HEK293T (cell line): ENCODE data around the gene VPS26C.

Experiments
- BHLHE40 ChIP-seq: fragments of 450-650 bp; IDR thresholded peaks from 2 replicates; pipeline ENCODE4 v1.6.1; 2016; ENCODE audit warnings: mild to moderate bottlenecking, moderate library complexity, borderline replicate concordance
- LEF1 ChIP-seq: fragments of 450-650 bp; IDR thresholded peaks from 2 replicates; pipeline ENCODE4 v1.6.1; 2017; ENCODE audit warnings: mild to moderate bottlenecking, borderline replicate concordance
- ZNF384 ChIP-seq: fragments of 450-650 bp; IDR thresholded peaks from 2 replicates; pipeline ENCODE4 v1.6.1; 2016

DNA sequence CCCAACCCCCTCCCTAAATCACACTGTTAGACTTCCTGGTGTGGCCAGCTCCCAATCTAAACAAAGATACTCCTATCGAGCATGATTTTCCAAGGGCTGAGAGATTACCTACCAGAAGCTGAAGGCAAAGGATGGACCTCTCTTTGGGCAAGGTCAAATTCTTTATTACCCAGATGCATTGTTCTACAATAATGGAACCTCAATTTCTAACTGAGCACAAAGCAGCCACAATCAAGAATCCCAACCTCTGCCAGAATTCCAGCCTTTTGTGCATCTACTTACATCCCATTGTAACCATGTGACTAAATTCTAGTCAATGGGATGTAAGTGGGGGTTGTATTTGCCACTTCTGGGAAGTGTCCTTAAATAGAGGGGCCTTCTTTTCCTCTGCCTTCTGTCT lies 24.9 kb upstream of the VPS26C start:
- TF ChIP-seq LEF1, result no peak
- TF ChIP-seq ZNF384, result no peak
- no peak for TF ChIP-seq BHLHE40
